ENCODE measurements around the gene DDX27. TPM values are rescaled to one million over a fixed set of nuclear protein-coding genes. Genes with fewer than 3 reads are reported as not detected.

The DDX27 gene, protein sequence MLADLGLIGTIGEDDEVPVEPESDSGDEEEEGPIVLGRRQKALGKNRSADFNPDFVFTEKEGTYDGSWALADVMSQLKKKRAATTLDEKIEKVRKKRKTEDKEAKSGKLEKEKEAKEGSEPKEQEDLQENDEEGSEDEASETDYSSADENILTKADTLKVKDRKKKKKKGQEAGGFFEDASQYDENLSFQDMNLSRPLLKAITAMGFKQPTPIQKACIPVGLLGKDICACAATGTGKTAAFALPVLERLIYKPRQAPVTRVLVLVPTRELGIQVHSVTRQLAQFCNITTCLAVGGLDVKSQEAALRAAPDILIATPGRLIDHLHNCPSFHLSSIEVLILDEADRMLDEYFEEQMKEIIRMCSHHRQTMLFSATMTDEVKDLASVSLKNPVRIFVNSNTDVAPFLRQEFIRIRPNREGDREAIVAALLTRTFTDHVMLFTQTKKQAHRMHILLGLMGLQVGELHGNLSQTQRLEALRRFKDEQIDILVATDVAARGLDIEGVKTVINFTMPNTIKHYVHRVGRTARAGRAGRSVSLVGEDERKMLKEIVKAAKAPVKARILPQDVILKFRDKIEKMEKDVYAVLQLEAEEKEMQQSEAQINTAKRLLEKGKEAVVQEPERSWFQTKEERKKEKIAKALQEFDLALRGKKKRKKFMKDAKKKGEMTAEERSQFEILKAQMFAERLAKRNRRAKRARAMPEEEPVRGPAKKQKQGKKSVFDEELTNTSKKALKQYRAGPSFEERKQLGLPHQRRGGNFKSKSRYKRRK
- total RNA-seq (ENCODE audit: low replicate concordance): 34.3 and 40.6 TPM in 2 replicates
- long read RNA-seq, transcript DDX27-207 (21 exons, 2,693 nt): major isoform, 151 of 268 reads
- long read RNA-seq, partial matches to known transcripts: 96 of 268 reads
- long read RNA-seq, other reads (novel, unspliced or antisense): 21 of 268 reads

DNA sequence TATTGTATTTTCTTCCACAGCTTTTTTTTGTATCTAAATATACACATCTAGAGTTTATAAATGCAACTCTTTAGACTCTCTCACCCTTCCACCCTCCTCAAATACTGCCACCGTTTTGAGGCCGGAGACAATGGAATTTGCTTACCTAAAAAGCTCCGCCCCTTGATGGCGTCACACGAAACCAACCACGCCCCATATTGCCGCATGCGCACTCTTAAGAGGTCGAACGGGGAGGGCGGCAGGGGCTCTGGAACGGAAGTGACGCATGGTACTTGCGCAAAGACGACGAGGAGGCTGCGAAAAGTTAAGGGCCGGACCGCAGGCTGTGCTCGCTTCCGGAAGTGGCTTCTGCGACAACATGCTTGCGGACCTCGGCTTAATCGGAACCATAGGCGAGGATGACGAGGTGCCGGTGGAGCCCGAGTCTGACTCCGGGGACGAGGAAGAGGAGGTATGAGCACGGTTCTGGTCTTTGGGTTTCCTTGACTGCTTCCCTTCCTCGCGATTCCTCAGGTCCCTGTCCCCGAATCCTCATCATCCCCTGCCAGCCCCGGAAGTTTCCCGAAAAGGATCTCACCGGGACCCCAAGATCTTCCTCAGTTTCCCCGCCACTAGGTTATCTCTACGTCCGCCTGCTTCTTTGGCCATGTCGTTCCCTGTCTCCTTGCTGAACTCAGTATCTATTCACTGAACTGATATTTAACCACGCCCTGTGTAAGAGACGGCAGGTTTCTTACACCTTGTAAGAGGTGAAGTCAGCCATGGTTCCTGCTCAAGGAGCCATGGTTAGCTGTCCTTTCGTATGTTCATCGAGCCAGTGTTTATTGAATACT is at the start of gene DDX27:
Gene DDX27, plus strand, starts transcription at position 326 of the 833 bp plus-strand sequence. Its CDS starts 33 bp downstream, at position 359.
- Mint-ChIP-seq H3K27me3 (no peaks in the 10 kb centered on the region), H3K4me3 (peak within 1 kb of the TSS; percentile 92), H3K27ac (peak within 1 kb of the TSS; percentile 96), H3K36me3 (peaks cover 4% of the 10 kb centered on the region), H3K4me1 (ENCODE audit: unreplicated experiment) (peaks cover 20% of the 10 kb centered on the region), H3K9me3 (no peaks in the 10 kb centered on the region)
- DNase-seq (ENCODE audit: extremely low spot score, unreplicated experiment): peak; percentile 97
- TF ChIP-seq, protein P1, sequence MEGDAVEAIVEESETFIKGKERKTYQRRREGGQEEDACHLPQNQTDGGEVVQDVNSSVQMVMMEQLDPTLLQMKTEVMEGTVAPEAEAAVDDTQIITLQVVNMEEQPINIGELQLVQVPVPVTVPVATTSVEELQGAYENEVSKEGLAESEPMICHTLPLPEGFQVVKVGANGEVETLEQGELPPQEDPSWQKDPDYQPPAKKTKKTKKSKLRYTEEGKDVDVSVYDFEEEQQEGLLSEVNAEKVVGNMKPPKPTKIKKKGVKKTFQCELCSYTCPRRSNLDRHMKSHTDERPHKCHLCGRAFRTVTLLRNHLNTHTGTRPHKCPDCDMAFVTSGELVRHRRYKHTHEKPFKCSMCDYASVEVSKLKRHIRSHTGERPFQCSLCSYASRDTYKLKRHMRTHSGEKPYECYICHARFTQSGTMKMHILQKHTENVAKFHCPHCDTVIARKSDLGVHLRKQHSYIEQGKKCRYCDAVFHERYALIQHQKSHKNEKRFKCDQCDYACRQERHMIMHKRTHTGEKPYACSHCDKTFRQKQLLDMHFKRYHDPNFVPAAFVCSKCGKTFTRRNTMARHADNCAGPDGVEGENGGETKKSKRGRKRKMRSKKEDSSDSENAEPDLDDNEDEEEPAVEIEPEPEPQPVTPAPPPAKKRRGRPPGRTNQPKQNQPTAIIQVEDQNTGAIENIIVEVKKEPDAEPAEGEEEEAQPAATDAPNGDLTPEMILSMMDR (conservative IDR thresholded peaks at IDR 0.05): peak; percentile 15

DNA sequence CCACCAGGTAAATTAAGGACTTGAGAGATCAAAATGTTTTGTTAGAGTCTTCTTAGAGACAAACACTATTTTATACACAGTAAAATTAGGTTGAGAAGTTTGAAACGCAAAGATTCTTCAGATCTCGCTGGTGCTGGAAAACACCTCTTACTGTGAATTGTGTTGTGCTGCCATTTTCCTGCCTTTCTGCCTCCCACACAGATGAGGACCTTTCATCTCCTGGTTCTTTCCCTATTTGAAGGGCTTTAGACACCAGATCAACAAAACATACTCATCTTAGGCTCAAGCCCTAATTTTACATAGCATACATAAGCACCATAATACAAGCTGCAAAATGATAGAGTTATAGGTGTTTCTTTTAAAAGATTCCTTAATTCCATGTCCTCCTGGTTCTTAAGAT is 49.7 kb upstream of the DDX27 start:
- TF ChIP-seq, protein P1 (conservative IDR thresholded peaks at IDR 0.05): no peak
- Mint-ChIP-seq H3K9me3 (no peaks in the 10 kb centered on the region), H3K36me3 (peaks cover 15% of the 10 kb centered on the region), H3K27me3 (no peaks in the 10 kb centered on the region), H3K4me3 (no peak overlapping the region), H3K4me1 (ENCODE audit: unreplicated experiment) (peaks cover 14% of the 10 kb centered on the region), H3K27ac (no peak overlapping the region)
- no peak for DNase-seq (ENCODE audit: extremely low spot score, unreplicated experiment)

DNA sequence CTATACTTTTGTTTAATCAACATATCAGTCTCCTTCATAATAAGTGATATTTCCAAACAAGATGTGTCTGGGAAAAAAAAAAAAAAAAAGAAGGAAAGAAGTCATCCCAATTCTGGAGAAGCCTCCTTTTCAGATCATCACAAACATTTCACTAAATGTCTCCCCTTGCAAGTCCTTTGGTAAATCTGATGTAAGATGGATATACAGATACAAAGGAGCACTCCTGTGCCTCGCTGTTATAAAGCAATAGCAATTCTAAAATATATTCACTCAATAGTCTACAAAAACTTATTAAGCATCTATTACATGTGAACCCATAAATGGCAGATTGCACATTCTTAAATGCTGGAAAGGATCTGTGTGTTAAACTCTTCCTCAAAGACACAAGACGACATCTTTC is 48.5 kb upstream of the DDX27 start:
- Mint-ChIP-seq H3K4me1 (ENCODE audit: unreplicated experiment) (peaks cover 14% of the 10 kb centered on the region), H3K4me3 (no peak overlapping the region), H3K27ac (no peak overlapping the region), H3K27me3 (no peaks in the 10 kb centered on the region), H3K9me3 (no peaks in the 10 kb centered on the region), H3K36me3 (peaks cover 15% of the 10 kb centered on the region)
- DNase-seq (ENCODE audit: extremely low spot score, unreplicated experiment): no peak
- TF ChIP-seq, protein P1 (conservative IDR thresholded peaks at IDR 0.05): no peak

DNA sequence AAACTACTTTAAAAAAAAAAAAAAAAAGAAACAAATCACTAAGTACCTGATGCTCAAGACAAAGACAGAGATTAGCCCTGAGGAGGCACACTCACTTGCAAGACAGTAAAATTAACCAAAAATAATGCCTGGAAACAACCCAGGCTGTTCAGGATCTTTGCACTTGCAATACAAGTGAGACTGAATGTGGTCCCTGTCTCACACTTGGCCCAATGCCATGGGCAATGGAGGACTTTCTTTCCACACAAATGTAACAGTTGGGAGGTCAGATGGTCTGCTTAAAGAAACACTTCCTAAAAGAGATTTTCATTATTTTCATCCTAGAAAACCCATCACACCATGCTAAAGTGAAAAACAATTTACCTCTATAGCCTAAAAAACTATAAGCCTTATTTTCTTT is 47.3 kb upstream of the DDX27 start:
- DNase-seq (ENCODE audit: extremely low spot score, unreplicated experiment): no peak
- Mint-ChIP-seq H3K36me3 (peaks cover 19% of the 10 kb centered on the region), H3K27ac (no peak overlapping the region), H3K27me3 (no peaks in the 10 kb centered on the region), H3K4me1 (ENCODE audit: unreplicated experiment) (peaks cover 7% of the 10 kb centered on the region), H3K4me3 (no peak overlapping the region), H3K9me3 (no peaks in the 10 kb centered on the region)
- TF ChIP-seq, protein P1 (conservative IDR thresholded peaks at IDR 0.05): no peak

DNA sequence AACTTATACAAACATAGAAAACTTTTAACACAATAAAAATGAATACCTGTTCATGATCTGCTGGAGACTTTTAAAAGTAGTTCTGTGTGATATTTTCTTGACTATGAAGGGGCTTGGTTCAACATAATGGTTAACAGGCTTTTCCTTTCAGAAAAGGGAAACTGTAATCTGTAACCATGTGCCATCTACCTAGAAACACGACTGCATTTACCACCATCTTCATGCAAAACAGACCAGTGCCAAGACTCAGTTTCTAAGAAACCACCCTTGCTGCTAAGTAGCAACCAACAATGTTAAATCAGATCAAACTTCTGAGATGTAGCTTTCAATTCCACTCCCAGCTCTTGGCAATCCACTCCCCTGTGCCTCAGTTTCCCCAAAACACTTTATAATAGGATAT is 46.8 kb upstream of the DDX27 start:
- H3K27ac Mint-ChIP-seq: no peak overlapping the region
- H3K9me3 Mint-ChIP-seq: no peaks in the 10 kb centered on the region
- H3K4me3 Mint-ChIP-seq: no peak overlapping the region
- H3K27me3 Mint-ChIP-seq: no peaks in the 10 kb centered on the region
- TF ChIP-seq, protein P1 (conservative IDR thresholded peaks at IDR 0.05): no peak
- no peak for DNase-seq (ENCODE audit: extremely low spot score, unreplicated experiment)
- peaks cover 4% of the 10 kb centered on the region for H3K4me1 Mint-ChIP-seq (ENCODE audit: unreplicated experiment)
- peaks cover 19% of the 10 kb centered on the region for H3K36me3 Mint-ChIP-seq

Data from type B pancreatic cell (in vitro differentiated cells).